GM23248 (cell line): ENCODE data around the gene GNRHR. TPM values are rescaled to one million over a fixed set of nuclear protein-coding genes. Genes with fewer than 3 reads are reported as not detected.
A peak's percentile ranks its signal among the peaks of the same experiment; 100 is the strongest.

Experiments
- DNase-seq: peaks from one replicate; pipeline ENCODE4 v3.0.0-alpha.2; 2015
- H2AFZ ChIP-seq: fragments of 200-600 bp; sonication (generic); 2 replicates; pipeline ENCODE4 v1.6.1; 2016; ENCODE audit warnings: antibody characterized with exemption
- H3F3A ChIP-seq: fragments of 200-600 bp; sonication (generic); 2 replicates; pipeline ENCODE4 v1.6.1; 2016; ENCODE audit warnings: mild to moderate bottlenecking, antibody characterized with exemption, mixed run types; ENCODE audit not compliant: insufficient read depth
- H3K27ac ChIP-seq: fragments of 200-600 bp; sonication (generic); 2 replicates; pipeline ENCODE4 v1.5.1; 2016; ENCODE audit warnings: mild to moderate bottlenecking
- H3K27me3 ChIP-seq: fragments of 200-600 bp; sonication (generic); replicated peaks from 2 replicates; pipeline ENCODE4 v1.6.1; 2016; ENCODE audit warnings: mild to moderate bottlenecking; ENCODE audit not compliant: insufficient read depth
- H3K36me3 ChIP-seq: fragments of 200-600 bp; sonication (generic); 2 replicates; pipeline ENCODE4 v1.6.1; 2016; ENCODE audit warnings: low read depth, mild to moderate bottlenecking
- H3K4me1 ChIP-seq: fragments of 200-600 bp; sonication (generic); 2 replicates; pipeline ENCODE4 v1.6.1; 2016; ENCODE audit warnings: mild to moderate bottlenecking; ENCODE audit not compliant: insufficient read depth
- H3K4me2 ChIP-seq: fragments of 200-600 bp; sonication (generic); one replicate; pipeline ENCODE4 v1.6.1; 2016; ENCODE audit warnings: mild to moderate bottlenecking; ENCODE audit not compliant: unreplicated experiment
- H3K4me3 ChIP-seq: fragments of 200-600 bp; sonication (generic); 2 replicates; pipeline ENCODE4 v1.5.1; 2016; ENCODE audit warnings: mild to moderate bottlenecking
- H3K79me2 ChIP-seq: fragments of 200-600 bp; sonication (generic); 2 replicates; pipeline ENCODE4 v1.6.1; 2016; ENCODE audit warnings: mild to moderate bottlenecking; ENCODE audit not compliant: insufficient read depth
- H3K9ac ChIP-seq: fragments of 200-600 bp; sonication (generic); 2 replicates; pipeline ENCODE4 v1.6.1; 2016; ENCODE audit warnings: mild to moderate bottlenecking
- H3K9me2 ChIP-seq: fragments of 200-600 bp; sonication (generic); 2 replicates; pipeline ENCODE4 v1.6.1; 2016; ENCODE audit warnings: mixed run types, mild to moderate bottlenecking, moderate library complexity; ENCODE audit not compliant: insufficient read depth
- H3K9me3 ChIP-seq: fragments of 200-600 bp; sonication (generic); one replicate; pipeline ENCODE4 v1.6.1; 2017; ENCODE audit warnings: low read depth
- H4K20me1 ChIP-seq: fragments of 200-600 bp; sonication (generic); 2 replicates; pipeline ENCODE4 v1.6.0; 2016; ENCODE audit not compliant: insufficient read depth
- EZH2 ChIP-seq: fragments of 200-600 bp; sonication (generic); IDR thresholded peaks from 2 replicates; pipeline ENCODE4 v1.6.1; 2018; ENCODE audit warnings: antibody characterized with exemption, mild to moderate bottlenecking; ENCODE audit not compliant: insufficient read depth, poor library complexity, severe bottlenecking
- EZH2phosphoT487 ChIP-seq: fragments of 200-600 bp; sonication (generic); IDR thresholded peaks from 2 replicates; pipeline ENCODE4 v1.6.1; 2018; ENCODE audit warnings: antibody characterized with exemption, moderate library complexity, mild to moderate bottlenecking, low read depth; ENCODE audit not compliant: insufficient read depth
- WGBS, 2 experiments: methylation state at CpG; one replicate each; pipeline ENCODE4 v1.1.6; 2015 to 2017; ENCODE audit warnings: low lambda C conversion rate in 2 of 2, low coverage in 1 of 2; ENCODE audit errors: missing lambda C conversion rate in 2 of 2; 5-methylcytosine and 5-hydroxymethylcytosine counted together
- in situ Hi-C: fragments of 300-500 bp; cut with MboI; formaldehyde crosslinking; loops from 2 replicates; pipeline ENCODE4 v1.15.0; 2020
- polyA plus RNA-seq: library from polyadenylated mRNA; unstranded; fragments of >200 nt; fragmentation: Nextera tagmentation; extraction: Ambion mirVana; gene quantifications from 2 replicates; pipeline ENCODE4 v1.2.1, GENCODE V29; 2016
- total RNA-seq: library from RNA; depleted of rRNA; stranded (reverse); fragments of >200 nt; shearing (Covaris generic); gene quantifications from 2 replicates; pipeline ENCODE4 v1.2.3, GENCODE V29; 2014

Gene GNRHR
- total and polyA plus RNA-seq, 2 experiments from 2014 or later: 0.08 TPM; not detected in 1

DNA sequence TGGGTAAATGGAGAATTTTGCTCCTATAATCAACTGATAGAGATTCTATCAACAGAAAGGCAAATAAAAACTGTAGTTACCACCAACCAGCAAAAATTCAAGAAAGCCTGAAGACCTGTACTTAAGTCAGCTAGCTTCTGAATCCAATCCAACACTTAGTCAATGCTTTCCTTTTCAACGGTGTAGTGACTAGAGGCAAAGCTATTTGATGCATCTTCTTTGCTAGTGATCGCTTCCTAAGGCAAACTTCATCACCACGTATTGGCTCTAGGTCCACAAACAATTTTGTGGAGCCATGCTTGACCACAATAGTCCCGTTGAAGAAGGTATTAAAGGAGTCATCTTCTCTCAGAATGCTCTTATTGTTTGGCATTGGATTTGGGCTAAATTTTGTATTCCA is 28.2 kb downstream of the GNRHR start:
- H3K4me3 ChIP-seq: peak overlapping the region; percentile 24; the same call in 1 of the 2 replicates
- no peaks in the 10 kb centered on the region for H3K9me2 ChIP-seq
- peak; percentile 90 for DNase-seq
- H3K27ac ChIP-seq: peak overlapping the region; percentile 81
- TF ChIP-seq EZH2phosphoT487 (no peak), EZH2 (no peak)
- no peaks in the 10 kb centered on the region for H3K27me3 ChIP-seq
- peak overlapping the region; percentile 31 for H3K4me2 ChIP-seq
- no peaks in the 10 kb centered on the region for H3K9me3 ChIP-seq
- no peaks in the 10 kb centered on the region for H3K79me2 ChIP-seq
- H3K9ac ChIP-seq: no peak overlapping the region
- H3K36me3 ChIP-seq: no peaks in the 10 kb centered on the region
- H3F3A ChIP-seq: peaks cover 28% of the 10 kb centered on the region
- H2AFZ ChIP-seq: no peak overlapping the region
- in situ Hi-C loops: no loop called here
- 3% methylated on average over 4 of the region's 4 CpGs for WGBS, 2 experiments
- H3K4me1 ChIP-seq: peaks cover 38% of the 10 kb centered on the region
- H4K20me1 ChIP-seq: no peaks in the 10 kb centered on the region

DNA sequence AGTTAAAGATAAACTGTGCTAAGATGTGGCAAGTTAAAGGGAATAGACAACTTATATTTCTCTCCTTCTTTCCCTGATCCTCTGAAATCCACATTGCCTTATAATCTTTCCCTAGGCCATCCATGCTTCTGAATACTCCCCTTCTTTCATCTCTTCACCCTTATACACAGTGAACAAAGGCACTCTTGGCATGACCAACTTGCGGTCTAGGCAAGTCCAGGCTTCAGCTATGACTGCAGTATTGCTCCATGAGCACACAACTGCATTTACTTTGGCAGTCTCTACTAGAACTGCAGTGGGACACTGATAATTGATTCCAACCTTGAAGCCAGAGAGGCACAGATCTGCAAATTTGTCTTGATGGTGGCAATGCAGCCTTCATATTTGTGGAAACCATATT is 29.1 kb downstream of the GNRHR start:
- TF ChIP-seq EZH2phosphoT487 (no peak), EZH2 (no peak)
- Histone ChIP-seq H3K79me2 (no peaks in the 10 kb centered on the region), H3K9me2 (no peaks in the 10 kb centered on the region), H2AFZ (no peak overlapping the region), H3F3A (peaks cover 28% of the 10 kb centered on the region), H4K20me1 (no peaks in the 10 kb centered on the region), H3K4me1 (peaks cover 38% of the 10 kb centered on the region), H3K9me3 (no peaks in the 10 kb centered on the region), H3K4me3 (no peak overlapping the region), H3K4me2 (peak overlapping the region; percentile 31), H3K9ac (no peak overlapping the region), H3K27ac (no peak overlapping the region), H3K27me3 (no peaks in the 10 kb centered on the region), H3K36me3 (no peaks in the 10 kb centered on the region)
- no peak for DNase-seq
- WGBS, 2 experiments: 95 to 97% methylated on average over 1 of the region's 1 CpG
- in situ Hi-C loops: no loop called here

DNA sequence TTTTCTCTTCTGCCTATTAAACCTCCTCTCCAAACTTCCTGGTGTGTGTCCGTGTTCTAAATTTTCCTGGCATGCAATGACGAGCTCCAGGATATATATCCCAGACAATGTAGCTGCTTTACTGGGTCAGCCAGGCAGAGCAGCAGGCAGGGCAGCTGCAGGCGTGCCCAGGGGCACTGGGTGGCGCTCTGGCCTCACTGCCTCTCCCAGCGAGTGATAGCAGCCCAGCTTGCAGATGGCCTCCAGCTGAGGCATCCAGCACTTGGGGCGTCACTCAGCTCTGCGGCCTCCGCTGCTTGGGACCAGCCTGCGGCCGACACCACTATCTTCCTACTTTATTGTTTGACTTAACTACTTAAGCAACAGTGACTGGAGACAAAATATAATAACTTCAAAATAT is 30.2 kb downstream of the GNRHR start:
- in situ Hi-C loops: no loop called here
- H3K4me2 ChIP-seq: no peak overlapping the region
- no peaks in the 10 kb centered on the region for H3K36me3 ChIP-seq
- WGBS, 2 experiments: 57 to 73% methylated on average over 10 of the region's 10 CpGs
- no peaks in the 10 kb centered on the region for H3K79me2 ChIP-seq
- no peak for TF ChIP-seq EZH2
- no peak for TF ChIP-seq EZH2phosphoT487
- H3K9ac ChIP-seq: no peak overlapping the region
- no peaks in the 10 kb centered on the region for H3K9me3 ChIP-seq
- H3K9me2 ChIP-seq: no peaks in the 10 kb centered on the region
- H3K4me3 ChIP-seq: no peak overlapping the region
- peak; percentile 35 for DNase-seq
- peaks cover 38% of the 10 kb centered on the region for H3K4me1 ChIP-seq
- H3F3A ChIP-seq: peaks cover 28% of the 10 kb centered on the region
- no peak overlapping the region for H3K27ac ChIP-seq
- H2AFZ ChIP-seq: no peak overlapping the region
- no peaks in the 10 kb centered on the region for H3K27me3 ChIP-seq
- no peaks in the 10 kb centered on the region for H4K20me1 ChIP-seq

DNA sequence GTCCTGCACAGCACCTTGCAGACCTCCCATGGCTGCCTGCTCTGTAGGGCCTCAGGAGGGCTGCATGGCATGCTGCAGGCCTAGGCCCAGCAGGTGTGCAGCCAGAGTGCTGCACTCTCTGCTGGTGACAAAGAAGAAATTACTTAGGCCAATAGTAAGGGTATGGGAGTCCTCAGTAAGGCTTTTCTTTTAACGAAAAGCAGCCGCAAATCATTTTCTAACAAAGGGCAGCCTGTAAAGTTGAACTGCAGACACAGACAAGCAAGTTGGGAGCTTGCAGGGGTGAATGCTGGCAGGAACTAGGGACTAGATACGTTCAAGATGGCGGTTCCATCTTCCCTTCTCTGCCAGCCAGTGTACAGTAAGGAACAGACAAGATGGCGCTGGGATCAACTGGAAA is 30.8 kb downstream of the GNRHR start:
- Histone ChIP-seq H3F3A (peaks cover 28% of the 10 kb centered on the region), H3K4me1 (peaks cover 38% of the 10 kb centered on the region), H3K79me2 (no peaks in the 10 kb centered on the region), H2AFZ (no peak overlapping the region), H3K4me2 (no peak overlapping the region), H3K9ac (no peak overlapping the region), H3K27ac (no peak overlapping the region), H3K9me2 (no peaks in the 10 kb centered on the region), H3K27me3 (no peaks in the 10 kb centered on the region), H4K20me1 (no peaks in the 10 kb centered on the region), H3K9me3 (no peaks in the 10 kb centered on the region), H3K36me3 (no peaks in the 10 kb centered on the region), H3K4me3 (no peak overlapping the region)
- in situ Hi-C loops: no loop called here
- WGBS, 2 experiments: 95 to 96% methylated on average over 5 of the region's 5 CpGs
- DNase-seq: no peak
- no peak for TF ChIP-seq EZH2
- no peak for TF ChIP-seq EZH2phosphoT487
